Activated naive CD4-positive, alpha-beta T cell treated with anti-CD3 and anti-CD28 coated beads, Interleukin-2, amount 50 U/mL, for 16 hours (primary cell): ENCODE measurements around the gene HTR6.

Source experiments
- DNase-seq: peaks from one replicate; pipeline ENCODE4 v3.0.0-alpha.2; 2020

The HTR6 gene

GRCh38 chr1:19728413-19729145, 63.9 kb downstream of the HTR6 start:
- DNase-seq: no peak

- no peak for DNase-seq
Observed at GRCh38 chr1:19730232-19730631, 65.6 kb downstream of the HTR6 start.
